Skeletal muscle satellite cell (primary cell): ENCODE data around the gene TMEM35B. TPM values are rescaled to one million over a fixed set of nuclear protein-coding genes. Genes with fewer than 3 reads are reported as not detected.
"Not testable (repeated sequence)": the region's sequence is repeated elsewhere in the genome, so short reads cannot be mapped to it uniquely, and the experiment has no call there.

Source experiments
- H3K27me3 ChIP-seq: 2 replicates; pipeline ENCODE4 v1.7.0; 2013; ENCODE audit warnings: low read length; ENCODE audit not compliant: control insufficient read depth, insufficient read depth
- H3K36me3 ChIP-seq: 2 replicates; pipeline ENCODE4 v1.7.0; 2013; ENCODE audit warnings: mild to moderate bottlenecking, control low read depth, low read length; ENCODE audit not compliant: insufficient read depth
- H3K4me1 ChIP-seq: 2 replicates; pipeline ENCODE4 v1.7.0; 2013; ENCODE audit warnings: low read length; ENCODE audit not compliant: control insufficient read depth, insufficient read depth
- H3K4me2 ChIP-seq: 2 replicates; pipeline ENCODE4 v1.7.0; 2013; ENCODE audit warnings: mild to moderate bottlenecking, low read length
- H3K4me3 ChIP-seq: 2 replicates; pipeline ENCODE4 v1.7.0; 2013; ENCODE audit warnings: low read length
- H3K9ac ChIP-seq: 2 replicates; pipeline ENCODE4 v1.7.0; 2013; ENCODE audit warnings: mild to moderate bottlenecking, low read depth, low read length, moderate library complexity
- H3K9me3 ChIP-seq: replicated peaks from 2 replicates; pipeline ENCODE4 v1.7.0; 2013; ENCODE audit warnings: mild to moderate bottlenecking, control low read depth, low read length
- small RNA-seq: library from RNA; depleted of rRNA; stranded (forward); fragments of <200 nt; gene quantifications from one replicate; pipeline ENCODE3, GENCODE V24; 2012

The TMEM35B gene

DNA sequence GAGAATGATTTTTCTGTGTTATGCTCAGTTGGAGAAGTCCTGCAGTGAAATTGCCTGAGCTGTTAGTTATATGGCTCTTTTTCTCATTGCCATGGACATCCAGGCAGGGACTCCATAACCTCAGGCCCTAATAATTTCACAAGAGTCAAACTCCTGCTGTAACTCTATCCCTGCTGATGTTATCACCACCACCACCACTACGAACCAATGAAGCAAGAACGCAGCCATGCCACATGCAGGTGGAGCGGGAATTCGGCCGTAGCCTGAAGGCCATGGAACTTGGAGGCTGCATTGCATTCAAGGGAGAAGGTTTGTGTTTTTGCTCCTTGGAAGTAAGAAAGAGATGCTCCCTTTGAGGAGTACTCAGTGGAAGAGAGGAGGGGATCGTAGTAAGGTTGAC lies 38.9 kb downstream of the TMEM35B start:
- Histone ChIP-seq H3K36me3 (no peaks in the 10 kb centered on the region), H3K4me3 (no peak overlapping the region), H3K9me3 (no peaks in the 10 kb centered on the region), H3K9ac (no peak overlapping the region), H3K4me1 (no peaks in the 10 kb centered on the region), H3K4me2 (no peak overlapping the region), H3K27me3 (peaks cover 9% of the 10 kb centered on the region)

DNA sequence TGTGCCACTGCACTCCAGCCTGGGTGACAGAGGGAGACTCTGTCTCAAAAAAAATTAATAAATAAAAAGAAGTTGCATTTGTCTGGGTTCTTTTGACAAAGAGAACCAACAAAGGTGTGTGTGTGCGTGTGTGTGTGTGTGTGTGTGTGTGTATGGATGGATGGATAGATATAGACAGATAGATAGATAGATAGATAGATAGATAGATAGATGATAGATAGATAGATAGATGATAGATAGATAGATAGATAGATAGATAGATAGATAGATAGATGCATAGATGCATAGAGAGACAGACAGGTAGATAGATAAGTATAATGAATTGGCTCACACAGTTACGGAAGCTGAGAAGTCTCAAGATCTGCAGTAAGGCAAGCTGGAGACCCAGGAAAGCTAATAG lies 43.3 kb downstream of the TMEM35B start:
- not testable (repeated sequence) for H3K9ac ChIP-seq, H3K4me2 ChIP-seq, H3K4me3 ChIP-seq, H3K36me3 ChIP-seq, H3K9me3 ChIP-seq, H3K4me1 ChIP-seq, H3K27me3 ChIP-seq

Small RNA genes within 50 kb of the gene (small RNA-seq; reads per million reads assigned to genes)
- not detected for gene TMEM35B
